Tongue (tissue), 2 donors: Measurements from ENCODE around the gene DCD. TPM values are rescaled to one million over a fixed set of nuclear protein-coding genes. Genes with fewer than 3 reads are reported as not detected.
"Not testable (repeated sequence)": the region's sequence is repeated elsewhere in the genome, so short reads cannot be mapped to it uniquely, and the experiment has no call there.

ENCODE experiments used
- DNase-seq: peaks from one replicate; pipeline ENCODE4 v3.0.0-alpha.2; 2015
- total RNA-seq: library from RNA; depleted of rRNA; stranded (reverse); fragments of >200 nt; gene quantifications from one replicate; pipeline ENCODE4 v1.2.3, GENCODE V29; 2014

Gene DCD
- not detected for total RNA-seq

- DNase-seq: no peak
Observed at GRCh38 chr12:54648265-54648664, at the start of gene DCD. Gene DCD (minus strand): TSS chr12:54648365. CDS start chr12:54648303, 62 bp downstream.

DNA sequence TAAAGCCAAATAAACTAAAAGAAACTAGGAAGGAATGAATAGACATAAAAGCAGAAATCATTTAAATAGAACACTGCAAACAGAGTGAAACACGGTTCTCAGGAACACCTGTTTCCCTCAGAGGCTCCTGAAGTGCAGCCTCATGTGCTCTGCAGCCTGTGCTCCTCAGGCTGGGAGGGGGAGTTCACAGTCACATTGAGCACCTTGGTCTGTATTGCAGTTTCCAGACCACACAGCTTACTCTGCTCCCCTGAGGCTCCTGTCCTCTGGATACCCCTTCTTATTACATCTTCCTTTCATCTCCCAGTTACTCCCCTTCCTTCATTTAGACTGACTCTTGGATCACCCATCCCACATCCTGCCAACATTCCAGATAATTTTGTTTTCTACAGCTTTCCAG lies 49.7 kb upstream of the DCD start:
- peak; percentile 61 for DNase-seq

DNA sequence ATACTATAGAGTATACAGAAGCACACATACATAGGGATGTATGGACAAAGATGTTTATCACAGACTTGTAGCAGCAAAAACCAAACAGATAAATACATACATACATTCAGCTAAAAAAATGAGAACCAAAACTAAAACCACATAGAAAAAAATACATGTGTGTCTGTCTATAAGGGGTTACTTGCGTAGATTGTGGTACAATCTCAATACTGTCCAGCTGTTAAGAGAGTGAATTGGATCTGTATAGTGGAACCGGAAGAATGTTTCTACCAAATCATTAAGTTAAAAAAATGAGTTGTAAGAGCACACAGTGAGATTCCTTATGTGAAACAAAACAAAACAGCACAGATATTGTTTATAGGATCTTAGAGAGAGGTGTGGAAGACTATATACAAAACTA lies 44.2 kb upstream of the DCD start:
- DNase-seq: no peak

GRCh38 chr12:54689984-54690383 lies 41.8 kb upstream of the DCD start:
- no peak for DNase-seq

DNA sequence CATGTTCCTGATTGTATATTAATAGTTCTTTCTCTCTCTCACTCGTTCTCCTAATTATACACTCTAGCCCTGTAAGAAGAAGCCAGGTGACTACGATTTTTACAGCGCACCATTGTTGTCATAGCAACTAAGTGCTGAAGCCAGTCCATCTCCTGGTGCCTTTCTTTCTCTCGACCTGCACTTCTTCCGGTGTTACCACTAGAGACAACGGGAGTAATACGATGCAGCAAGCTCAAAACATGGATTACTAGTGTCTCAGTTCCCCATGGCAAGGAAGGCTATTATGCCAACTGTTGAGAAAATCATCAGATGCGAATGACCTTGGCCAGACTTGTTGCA lies 40.8 kb upstream of the DCD start:
- DNase-seq: no peak

DNA sequence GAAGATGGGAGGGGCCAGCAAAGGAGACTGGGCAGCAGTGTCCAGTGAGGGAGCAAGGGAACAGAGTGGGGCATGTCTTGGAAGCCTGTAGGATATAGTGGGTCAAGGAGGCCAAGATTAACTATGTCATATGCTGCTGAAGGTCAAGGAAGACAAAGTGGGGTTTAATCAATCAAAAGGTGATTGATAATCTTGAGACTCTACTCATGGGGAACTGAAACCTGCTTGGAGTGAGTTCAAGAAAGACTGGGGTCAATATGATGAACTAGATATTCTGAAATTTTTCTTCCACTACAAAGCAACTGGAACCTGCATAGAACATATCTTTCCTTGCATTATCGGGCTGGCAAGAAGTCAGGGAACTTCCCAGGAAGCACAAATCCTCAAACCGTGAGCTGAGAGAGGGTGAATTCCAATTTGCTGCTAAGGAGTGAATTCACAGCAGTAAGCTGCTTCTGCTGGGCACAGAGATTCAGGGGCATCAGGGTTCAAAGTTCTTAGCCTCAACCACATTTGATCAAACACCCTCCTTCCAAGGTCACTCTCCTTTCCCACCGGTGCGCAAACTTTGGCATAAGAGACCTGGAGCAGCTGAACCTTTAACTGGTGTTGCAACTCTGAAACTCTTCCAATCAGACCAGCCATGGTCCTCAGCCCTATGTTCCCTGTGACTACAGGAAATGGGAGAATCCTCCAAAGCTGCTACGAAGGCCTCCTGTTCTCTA lies 40.3 kb upstream of the DCD start:
- DNase-seq: no peak

- DNase-seq: no peak
Observed at GRCh38 chr12:54684636-54685630, 36.8 kb upstream of the DCD start.

DNA sequence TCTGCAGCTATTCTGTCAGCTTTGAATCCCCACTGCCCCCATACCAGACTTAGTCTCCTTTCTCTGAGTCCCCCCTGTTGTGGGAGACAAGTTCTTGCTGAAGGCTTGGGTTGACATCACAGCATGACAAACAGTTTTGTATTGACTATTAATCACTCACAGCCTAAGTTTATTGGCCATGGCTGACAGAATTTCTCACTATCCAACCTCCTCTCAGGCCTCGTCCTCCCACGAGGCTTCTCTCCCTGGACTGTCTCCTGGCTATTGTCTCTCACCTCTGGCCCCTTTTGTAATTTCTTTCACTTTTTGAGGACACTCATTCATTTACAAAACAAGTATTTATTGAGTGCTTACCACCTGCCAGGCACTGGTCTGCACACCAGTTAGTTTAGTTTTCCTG lies 35.2 kb upstream of the DCD start:
- no peak for DNase-seq

DNA sequence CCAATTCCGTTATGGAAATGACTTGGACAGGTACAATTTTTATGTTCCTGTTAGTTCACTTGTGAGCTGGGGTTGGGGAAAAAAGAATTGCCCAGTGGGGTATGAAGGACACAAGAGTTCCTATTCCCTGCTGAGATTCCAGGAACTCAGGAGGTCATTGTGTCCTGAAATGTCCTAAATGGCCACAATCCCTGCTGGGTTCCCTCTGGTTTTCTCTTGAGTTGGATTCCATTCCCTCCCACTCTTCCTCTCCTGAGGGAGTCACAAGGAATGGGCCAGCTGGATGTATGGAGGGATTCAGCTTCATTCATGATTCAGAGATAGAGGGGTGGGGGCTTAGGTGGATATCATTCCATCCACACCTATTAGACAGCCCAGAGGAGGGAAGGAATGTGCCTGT lies 34.5 kb upstream of the DCD start:
- DNase-seq: no peak

GRCh38 chr12:54680374-54680773 lies 32.2 kb upstream of the DCD start:
- DNase-seq: no peak

- no peak for DNase-seq
Observed at GRCh38 chr12:54678131-54678530, 30.0 kb upstream of the DCD start.

- no peak for DNase-seq
Observed at GRCh38 chr12:54667945-54668344, 19.8 kb upstream of the DCD start.

- no peak for DNase-seq
Observed at GRCh38 chr12:54666008-54666407, 17.8 kb upstream of the DCD start.

- DNase-seq: not testable (repeated sequence)
Observed at GRCh38 chr12:54665022-54665635, 17.0 kb upstream of the DCD start.

DNA sequence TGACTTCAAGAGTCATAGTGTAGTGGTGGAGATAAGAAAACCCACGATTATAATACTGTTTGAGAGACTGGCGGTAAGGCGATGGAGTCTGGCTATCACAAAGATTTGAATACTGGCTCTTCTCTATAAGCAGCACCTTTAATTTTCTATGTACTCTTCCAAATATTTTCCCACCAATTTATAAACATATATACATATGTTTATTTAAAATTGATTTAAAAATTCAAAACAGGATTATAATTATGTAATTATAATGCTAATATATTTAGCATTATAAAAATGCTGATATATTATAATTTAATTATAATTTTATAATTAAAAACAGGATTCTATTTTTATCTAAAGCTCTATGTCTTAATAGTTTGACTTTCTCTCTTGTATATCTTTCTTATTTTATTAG lies 15.4 kb upstream of the DCD start:
- DNase-seq: no peak

DNA sequence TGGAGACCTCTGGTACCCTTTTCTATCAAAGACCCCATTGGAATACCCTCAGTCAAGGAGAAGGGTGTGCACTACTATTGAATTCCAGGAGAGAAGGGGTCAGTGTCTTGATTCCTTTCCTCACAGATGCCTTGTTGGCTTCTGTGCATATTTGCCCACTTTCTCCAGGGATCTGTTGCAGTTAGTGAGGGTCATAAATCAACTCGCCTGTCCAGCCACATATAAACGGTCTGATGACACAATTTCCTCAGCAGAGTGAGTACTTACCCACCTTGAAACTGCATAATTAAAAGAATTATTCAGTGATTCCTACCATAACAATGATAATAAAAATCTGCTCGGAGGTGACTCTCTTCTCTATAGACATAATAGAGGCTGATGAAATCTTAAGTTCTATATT lies 13.9 kb upstream of the DCD start:
- no peak for DNase-seq

GRCh38 chr12:54661048-54661447 lies 12.9 kb upstream of the DCD start:
- no peak for DNase-seq

DNA sequence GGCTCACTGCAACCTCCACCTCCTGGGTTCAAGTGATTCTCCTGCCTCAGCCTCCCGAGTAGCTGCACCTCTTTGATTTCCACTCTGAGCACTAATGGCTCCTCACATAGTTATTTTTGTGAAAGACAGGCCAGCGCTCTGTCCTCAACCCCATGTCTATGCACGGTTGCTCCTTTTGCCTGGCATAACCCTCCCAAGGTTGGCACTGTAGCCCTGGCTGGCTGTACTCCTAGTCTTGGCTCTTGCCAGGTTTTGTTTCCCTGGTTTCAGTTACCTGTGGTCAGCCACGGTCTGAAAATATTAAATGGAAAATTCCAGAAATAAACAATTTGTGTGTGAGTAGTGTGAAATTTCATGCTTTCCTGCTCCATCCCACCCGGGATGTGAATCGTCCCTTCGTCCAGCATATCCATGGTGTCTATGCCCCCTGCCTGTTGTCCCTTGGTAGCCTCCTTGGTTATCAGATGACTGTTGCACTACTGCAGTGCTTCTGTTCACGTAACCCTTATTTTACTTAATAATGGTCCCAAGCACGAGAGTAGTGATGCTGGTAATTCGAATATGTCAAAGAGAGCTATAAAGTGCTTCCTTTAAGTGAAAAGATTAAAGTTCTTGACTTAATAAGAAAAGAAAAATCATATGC lies 12.3 kb upstream of the DCD start:
- DNase-seq: no peak

GRCh38 chr12:54658306-54659264 lies 10.4 kb upstream of the DCD start:
- peak; percentile 54 for DNase-seq

GRCh38 chr12:54657105-54657607 lies 9.0 kb upstream of the DCD start:
- peak; percentile 30 for DNase-seq

DNA sequence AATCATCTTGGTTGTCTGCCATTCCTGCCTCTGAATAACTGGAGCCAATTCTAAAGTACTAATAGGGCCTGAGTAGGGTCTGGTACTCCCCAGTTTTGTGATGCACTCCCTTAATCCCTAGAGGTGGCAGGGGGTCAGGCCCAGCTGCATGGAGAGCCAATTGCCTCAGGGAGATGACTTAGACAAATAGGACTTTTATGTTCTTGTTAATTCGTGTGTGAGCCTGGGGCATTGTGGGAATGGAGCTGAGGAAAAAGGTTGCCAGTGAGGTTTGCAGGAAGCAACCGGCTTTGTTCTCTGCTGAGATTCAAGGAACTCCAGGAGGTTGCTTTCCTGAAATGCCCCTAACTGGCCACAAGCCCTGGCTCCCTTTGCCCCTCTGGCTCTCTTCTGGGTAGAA lies 6.8 kb upstream of the DCD start:
- DNase-seq: no peak
